NCI-H1417 (cell line): ENCODE data around the gene PPIH.
"Not testable (repeated sequence)": the region's sequence is repeated elsewhere in the genome, so short reads cannot be mapped to it uniquely, and the experiment has no call there.

Experiments used
- DNase-seq, 3 experiments: peaks; one replicate each; lab custom pipeline; 2025; lab: John Stamatoyannopoulos, UW

The PPIH gene

DNA sequence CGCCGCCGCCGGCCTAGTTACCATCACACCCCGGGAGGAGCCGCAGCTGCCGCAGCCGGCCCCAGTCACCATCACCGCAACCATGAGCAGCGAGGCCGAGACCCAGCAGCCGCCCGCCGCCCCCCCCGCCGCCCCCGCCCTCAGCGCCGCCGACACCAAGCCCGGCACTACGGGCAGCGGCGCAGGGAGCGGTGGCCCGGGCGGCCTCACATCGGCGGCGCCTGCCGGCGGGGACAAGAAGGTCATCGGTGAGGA is 24.2 kb downstream of the PPIH start:
- not testable (repeated sequence) for DNase-seq

DNA sequence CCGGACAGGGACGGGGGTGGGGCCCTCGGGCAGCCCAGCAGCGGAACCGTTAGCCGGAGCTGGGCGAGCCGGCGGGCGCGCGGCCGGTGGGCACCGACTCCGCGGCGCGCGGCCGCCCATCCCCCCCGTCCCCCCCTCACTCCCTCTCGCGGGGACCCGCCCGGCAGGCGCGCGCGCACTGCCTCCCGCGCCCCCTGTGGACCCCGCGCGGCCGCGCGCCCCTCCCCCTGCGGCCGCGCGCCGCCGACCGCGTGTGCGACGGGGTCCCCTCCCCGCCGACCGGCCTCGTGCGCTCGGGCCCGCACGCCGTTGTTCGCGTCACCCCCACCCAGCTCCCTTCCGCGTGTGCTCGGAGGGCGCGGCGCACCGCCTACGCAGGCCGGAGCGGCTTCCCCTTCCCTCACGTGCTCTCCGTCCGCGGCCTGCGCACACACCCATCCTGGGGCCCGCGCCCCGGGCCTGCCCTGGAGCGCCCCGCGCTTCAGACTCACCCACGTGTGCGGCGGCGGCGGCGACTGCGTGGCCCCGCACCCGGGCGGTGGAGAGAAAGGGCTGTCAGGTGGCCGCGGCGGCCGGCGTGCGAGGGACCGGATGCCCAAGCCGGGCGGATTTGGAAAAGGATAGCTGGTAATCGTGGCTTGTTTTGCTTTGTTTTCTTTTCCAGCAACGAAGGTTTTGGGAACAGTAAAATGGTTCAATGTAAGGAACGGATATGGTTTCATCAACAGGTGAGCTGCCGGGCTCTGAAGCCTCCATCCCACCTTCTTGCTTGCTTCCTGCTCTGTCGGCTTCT is 24.7 kb downstream of the PPIH start:
- DNase-seq = peak; percentile 58 to 75 (median 74)

DNA sequence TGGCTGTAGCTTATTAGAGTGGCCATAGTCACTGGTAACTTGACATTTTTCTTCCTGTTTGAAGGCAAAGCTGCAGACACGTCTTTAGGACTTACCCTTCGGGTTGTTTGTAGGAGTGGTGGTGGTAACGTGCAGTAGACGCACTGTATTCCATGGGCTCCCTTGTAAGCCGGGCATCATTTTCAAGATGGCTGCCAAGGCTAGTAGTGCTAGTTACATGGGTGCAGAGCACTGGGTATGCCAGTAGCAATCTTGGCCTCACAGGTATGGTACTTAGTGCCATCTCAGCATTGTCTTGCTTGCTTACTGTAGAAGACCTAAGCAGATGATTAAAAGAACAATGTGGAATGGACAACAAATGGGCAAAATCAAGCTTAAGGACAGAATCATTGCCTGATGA is 25.9 kb downstream of the PPIH start:
- DNase-seq = no peak

DNA sequence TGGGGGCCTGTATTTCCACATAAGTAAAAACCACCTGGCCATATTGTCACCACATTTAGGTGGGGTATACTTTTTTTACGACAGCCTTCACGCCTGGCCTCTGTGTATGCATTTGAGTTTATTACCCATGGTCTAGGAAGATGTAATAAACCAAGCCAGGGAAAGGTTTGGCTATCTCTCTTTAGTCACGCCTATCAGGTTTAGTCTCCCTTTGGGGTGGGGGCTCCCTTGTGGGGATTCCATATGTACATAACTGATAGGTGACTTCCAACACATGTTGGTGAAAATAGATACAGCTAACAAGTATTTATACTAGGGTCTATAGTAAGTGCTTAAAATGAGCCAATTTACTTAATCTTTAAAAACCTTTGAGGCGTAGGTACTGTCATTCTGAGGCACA is 28.2 kb downstream of the PPIH start:
- DNase-seq = no peak

DNA sequence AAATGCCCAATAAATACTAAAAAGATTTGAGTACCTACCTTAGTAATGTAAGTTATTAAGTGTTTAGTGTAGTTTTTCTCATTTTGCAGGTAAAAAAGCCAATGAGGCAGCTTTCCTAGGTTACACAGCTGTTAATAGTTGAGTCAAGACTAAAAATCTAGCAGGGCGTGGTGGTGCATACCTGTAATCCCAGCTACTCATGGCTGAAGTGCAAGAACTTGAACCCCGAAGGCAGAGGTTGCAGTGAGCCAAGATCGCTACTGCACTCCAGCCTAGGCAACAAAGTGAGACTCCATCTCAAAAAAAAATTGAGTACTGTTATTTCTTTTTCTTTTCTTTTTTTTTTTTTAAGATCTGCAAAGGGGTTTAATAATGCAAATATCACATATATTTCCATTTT is 31.7 kb downstream of the PPIH start:
- no peak for DNase-seq

DNA sequence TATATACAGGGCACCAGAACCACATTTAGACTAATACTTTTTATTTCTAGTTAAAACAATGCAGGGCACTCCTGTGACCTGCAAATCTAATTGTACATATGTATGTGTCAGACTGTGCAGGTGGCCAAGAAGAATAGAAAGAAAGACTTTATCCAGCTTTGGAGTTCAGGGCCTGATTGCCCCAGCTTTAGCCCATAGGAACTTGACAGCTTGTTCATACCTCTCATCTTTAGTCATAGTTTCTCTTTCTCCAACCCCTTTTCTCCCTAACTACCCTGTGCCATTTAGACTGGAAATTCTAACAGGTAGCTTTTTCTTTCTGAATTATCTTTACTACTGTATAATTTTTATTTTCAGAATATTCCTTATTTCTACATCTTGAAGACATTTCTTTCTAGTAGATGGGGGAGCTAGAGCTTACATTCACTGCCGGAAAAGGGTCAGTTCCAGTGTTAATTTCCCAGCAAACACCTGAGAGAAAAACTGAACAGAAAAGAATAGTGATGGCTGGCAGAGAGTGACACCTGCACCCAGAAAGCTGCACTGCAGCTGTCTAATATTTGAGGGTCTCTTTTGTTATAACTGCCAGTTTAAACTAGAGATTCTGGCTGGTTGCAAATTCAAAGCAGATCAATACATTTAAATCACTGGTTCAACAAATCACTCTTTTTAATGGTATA is 32.4 kb downstream of the PPIH start:
- no peak for DNase-seq

DNA sequence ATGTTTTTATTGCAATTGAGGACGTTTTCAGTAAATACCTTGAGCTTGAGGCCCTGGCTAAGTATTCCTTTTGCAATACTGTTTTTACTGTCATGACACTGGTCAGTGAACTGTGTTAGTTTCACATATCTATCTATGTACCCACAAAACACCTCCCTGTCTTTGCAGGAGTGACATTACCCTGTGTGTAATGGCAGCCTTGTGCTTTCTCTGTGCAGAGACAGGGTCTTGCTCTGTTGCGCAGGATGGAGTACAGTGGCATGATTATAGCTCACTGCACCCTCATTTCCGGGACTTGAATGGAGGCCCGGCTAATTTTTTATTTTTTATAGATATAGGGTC is 32.9 kb downstream of the PPIH start:
- no peak for DNase-seq

DNA sequence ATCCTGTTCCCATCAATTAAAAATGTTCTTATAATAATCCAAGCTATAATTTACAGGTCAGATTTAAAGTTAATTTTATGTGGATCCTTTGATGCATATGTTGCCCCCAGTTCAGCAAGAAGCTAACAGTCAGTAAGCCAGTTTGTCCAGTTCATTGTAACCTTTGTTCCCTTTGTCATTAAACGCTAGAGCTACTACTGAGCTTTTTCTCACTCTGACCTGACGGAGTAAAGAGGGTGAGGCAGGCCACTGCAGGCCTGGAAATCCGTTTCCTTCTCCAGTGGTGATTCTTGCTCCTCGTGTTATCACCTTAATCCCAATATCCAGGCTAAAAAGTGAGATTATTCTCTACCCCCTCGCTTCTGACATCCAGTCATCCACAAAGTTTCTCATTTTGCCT is 34.2 kb downstream of the PPIH start:
- peak in 1 of 3 experiments; percentile 21 for DNase-seq

DNA sequence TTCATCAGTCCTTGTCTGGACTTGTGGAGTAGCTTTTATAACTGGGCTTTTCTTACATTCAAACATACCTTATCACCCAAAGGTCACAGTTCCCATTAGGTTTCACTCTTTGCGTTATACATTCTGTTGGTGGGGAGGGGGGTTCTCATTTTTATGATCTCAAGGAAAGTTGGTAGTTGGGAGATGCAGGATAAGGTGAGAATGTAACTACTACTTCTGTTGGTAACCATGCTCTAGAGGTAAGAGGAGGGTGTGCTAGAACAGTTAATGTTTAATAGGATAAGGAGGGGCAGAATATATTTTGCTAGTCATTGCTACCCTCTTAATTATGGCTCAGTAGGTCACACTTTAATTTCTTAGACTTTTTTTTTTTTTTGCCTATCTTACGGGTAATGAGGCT is 34.7 kb downstream of the PPIH start:
- no peak for DNase-seq

DNA sequence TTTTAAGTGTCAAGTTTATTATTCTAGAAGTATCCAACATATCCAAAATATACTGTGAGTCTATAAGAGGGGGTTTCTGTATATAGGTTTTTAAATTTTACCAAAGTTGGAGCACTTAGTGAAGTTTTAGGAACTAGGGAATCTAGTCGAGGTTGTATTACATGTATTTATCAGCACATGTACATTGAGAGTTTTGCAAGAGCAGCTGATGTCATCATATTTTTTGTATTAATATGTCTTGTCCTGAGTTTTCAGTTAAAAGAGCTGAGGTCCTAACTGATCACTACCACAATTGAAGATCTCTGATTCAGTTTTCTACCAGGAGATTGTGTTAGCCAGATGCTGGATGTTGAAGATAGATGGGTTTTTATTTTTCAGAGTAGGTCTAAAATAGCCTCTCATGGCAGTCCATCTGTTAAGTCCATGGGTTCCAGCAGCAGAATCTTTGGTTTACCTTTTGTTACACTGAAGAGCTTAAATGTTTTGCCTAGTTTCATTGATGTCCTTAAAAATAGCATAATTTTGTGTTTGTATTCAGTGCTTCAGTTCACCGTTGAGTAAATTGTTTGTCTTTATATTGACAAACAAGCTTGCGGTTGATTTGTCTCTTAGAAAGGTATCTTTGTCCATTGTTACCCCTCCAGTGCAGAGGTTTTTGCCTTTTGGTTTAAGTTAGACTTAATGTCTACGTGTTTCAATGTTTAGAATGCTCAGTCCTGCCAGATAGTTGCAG is 40.0 kb downstream of the PPIH start:
- no peak for DNase-seq

DNA sequence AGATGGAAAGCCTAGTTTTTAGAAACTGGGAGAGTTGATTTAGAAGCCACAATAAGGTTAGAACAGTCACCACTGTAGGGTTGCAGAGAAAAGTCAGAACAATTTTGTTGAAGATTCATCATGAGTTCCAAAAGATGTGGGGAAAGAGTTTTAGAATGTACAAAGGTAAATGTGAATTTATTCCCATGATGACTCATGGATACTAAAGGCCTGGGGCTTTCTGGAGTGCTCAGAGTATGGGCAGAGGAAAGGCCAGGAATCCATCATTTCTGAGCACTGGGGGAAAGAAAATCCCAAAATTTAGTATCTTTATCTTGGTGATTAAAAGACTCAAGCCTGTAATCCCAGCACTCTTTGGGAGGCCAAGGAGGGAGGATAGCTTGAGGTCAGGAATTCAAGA is 41.8 kb downstream of the PPIH start:
- no peak for DNase-seq

DNA sequence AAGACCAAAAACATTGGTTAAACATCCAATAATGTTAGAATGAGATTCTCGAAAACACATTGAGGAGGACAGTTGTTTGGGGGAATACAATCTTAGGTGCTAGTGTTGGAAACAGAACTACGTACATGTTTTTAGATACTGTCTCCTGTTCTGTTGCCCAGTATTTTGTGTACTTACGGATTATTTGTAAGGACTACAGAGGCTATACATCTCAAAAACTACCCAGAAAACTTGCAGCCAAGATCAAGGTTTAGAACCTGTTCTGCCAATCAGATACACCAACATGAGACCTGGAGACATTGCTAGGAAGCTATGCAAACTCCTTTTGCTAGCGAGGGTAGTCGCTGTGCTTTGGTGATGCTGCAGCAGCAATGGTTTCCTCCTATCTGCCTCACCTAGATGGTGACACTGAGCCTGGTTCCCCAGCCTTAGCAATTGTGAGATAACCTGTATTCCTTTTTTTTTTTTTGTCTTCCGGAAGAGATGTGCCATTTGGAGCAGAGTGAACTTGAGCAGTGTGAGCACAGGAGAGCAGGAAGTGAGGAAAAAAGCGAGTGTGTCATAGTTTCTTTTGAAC is 45.8 kb downstream of the PPIH start:
- DNase-seq = no peak

DNA sequence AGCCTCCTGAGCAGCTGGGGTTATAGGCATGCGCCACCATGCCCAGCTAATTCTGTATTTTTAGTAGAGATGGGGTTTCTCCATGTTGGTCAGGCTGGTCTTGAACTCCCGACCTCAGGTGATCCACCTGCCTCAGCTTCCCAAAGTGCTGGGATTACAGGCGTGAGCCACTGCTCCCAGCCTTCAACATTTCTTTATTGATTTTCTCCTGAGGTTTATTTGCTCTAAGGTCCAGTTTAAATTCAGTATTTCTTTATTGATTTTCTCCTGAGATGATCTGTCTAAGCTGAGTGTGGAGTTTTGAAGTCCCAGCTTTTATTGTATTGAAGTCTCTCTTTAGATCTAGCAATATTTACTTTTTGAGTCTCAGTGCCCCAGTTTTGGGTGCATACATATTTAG is 54.6 kb downstream of the PPIH start:
- DNase-seq = not testable (repeated sequence)

DNA sequence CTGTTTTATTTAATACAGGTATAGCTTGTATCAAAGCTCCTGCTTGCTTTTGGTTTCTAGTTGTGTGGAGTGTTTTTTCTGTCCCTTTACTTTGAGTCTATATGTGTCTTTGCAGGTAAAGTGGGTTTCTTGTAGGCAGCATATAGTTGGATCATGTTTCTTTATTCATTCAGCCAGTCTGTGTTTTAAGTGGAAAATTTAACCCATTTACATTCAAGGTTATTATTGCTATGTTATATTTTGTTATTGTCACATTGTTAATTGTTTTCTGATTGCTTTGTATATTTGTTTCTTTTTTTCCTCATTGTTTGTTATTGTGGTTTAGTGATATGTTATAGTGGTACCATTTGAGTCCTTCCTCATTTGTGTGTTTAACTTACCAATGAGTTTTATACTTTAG is 55.1 kb downstream of the PPIH start:
- DNase-seq = no peak

DNA sequence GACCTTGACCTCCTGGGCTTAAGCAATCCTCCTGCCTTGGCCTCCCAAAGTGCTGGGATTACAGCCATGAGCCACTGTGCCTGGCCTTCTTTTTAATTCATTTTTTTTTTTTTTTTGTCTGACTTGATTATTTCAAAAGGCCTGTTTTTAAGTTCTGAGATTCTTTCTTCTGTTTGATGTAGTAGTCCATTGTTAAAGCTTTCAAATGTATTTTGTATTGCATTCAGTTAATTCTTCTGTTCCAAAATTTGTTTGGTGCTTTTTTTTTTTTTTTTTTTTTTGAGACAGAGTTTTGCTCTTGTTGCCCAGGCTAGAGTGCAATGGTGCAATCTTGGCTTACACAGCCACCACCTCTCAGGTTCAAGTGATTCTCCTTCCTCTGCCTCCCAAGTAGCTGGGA is 56.2 kb downstream of the PPIH start:
- not testable (repeated sequence) for DNase-seq

DNA sequence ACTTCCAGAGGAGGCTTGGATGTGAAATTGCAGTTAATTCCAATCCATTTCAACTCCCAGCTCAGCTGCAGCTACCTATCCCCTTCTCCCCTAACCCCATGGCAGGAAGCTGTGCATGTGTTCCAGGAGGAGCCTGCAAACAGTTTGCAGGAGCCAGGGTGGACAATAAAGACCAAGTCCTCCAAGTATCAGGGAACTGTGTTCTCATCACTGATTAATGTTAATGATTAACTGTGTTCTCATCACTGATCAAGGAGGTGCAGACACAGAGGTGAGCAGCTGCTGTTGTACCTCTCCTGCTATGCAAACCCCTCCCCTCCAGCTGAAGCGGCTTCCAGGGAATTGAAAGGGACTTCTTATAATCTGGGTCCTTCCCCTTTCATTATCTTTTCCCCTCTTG is 62.6 kb downstream of the PPIH start:
- DNase-seq = no peak

DNA sequence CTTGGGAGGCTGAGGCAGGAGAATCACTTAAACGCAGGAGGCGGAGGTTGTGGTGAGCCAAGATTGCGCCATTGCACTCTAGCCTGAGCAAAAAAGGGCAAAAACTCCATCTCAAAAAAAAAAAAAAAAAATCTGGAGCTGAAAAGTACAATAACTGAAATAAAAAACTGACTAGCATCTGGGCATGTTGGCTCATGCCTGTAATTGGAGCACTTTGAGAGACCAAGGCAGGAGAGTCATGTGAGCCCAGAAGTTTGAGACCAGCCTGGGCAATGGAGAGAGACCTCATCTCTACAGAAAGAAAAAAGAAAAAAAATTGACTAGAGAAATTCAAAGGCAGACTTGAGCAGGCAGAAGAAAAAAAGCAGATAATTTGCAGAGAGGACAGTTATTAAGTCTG is 63.7 kb downstream of the PPIH start:
- DNase-seq = no peak

DNA sequence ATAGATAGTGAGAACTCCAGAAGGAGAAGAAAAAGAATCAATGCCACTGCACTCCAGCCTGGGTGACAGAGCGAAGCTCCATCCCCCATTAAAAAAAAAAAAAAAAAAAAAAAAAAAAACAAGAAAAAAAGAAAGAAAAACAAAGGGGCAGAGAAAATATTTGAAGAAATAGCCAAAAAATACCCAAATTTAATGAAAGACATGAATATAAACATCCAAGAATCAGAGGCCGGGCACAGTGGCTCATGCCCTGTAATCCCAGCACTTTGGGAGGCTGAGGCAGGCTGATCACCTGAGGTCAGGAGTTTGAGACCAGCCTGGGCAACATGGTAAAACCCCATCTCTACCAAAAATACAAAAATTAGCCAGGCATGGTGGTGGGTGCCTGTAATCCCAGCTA is 64.2 kb downstream of the PPIH start:
- DNase-seq = not testable (repeated sequence)

DNA sequence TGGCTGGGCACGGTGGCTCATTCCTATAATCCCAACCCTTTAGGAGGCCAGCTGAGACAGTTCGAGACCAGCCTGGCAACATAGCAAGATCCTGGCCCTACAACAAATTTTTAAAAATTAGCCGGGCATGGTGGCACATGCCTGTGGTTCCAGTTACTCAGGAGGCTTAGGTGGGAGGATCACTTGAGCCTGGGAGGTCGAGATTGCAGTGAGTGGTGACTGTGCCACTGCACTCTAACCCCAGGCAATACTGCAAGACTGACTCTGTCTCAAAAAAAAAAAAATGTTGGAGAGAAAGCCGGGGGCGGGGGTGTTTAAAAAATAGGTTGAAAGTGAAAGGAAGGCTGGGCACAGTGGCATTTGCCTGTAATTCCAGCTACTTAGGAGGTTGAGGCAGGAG is 65.3 kb downstream of the PPIH start:
- no peak for DNase-seq

DNA sequence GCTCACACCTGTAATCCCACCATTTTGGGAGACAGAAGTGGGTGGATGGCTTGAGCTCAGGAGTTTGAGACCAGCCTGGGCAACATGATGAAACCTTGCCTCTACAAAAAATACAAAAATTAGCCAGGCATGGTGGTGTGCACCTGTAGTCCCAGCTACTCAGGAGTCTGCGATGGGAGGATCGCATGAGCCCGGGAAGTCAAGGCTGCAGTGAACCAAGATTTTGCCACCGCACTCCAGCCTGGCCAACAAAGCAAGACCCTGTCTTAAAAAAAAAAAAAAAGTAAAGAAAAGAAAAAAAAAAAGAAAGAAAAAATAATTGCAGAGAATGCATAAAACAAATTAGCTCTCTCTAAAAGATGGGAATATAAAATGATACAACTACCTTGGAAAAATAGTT is 67.6 kb downstream of the PPIH start:
- DNase-seq = not testable (repeated sequence)
